Duodenal mucosa (tissue), 2 donors: ENCODE results near the gene COL4A6.

Source experiments
- H3K27ac ChIP-seq: one replicate; pipeline ENCODE4 v1.7.0; 2013; ENCODE audit warnings: low read depth, low read length
- H3K27me3 ChIP-seq, 2 donors: one replicate each; pipeline ENCODE4 v1.7.0; 2013; ENCODE audit warnings: low read length in 2 of 2, control low read depth in 1 of 2; ENCODE audit not compliant: insufficient read depth in 2 of 2, control insufficient read depth in 1 of 2
- H3K36me3 ChIP-seq, 2 donors: one replicate each; pipeline ENCODE4 v1.7.0; 2013; ENCODE audit warnings: low read length in 2 of 2, control low read depth in 1 of 2; ENCODE audit not compliant: insufficient read depth in 2 of 2, control insufficient read depth in 1 of 2
- H3K4me1 ChIP-seq, 2 donors: one replicate each; pipeline ENCODE4 v1.7.0; 2013; ENCODE audit warnings: low read length in 2 of 2, control low read depth in 1 of 2; ENCODE audit not compliant: insufficient read depth in 2 of 2, control insufficient read depth in 1 of 2
- H3K4me3 ChIP-seq, 2 donors: one replicate each; pipeline ENCODE4 v1.7.0; 2013; ENCODE audit warnings: low read length in 2 of 2, low read depth in 1 of 2
- H3K9ac ChIP-seq, 2 donors: one replicate each; pipeline ENCODE4 v1.7.0; 2013; ENCODE audit warnings: low read length in 2 of 2, low read depth in 1 of 2
- H3K9me3 ChIP-seq, 2 donors: one replicate each; pipeline ENCODE4 v1.7.0; 2013; ENCODE audit warnings: low read length in 2 of 2, control low read depth in 1 of 2; ENCODE audit not compliant: control insufficient read depth in 1 of 2

Gene COL4A6

DNA sequence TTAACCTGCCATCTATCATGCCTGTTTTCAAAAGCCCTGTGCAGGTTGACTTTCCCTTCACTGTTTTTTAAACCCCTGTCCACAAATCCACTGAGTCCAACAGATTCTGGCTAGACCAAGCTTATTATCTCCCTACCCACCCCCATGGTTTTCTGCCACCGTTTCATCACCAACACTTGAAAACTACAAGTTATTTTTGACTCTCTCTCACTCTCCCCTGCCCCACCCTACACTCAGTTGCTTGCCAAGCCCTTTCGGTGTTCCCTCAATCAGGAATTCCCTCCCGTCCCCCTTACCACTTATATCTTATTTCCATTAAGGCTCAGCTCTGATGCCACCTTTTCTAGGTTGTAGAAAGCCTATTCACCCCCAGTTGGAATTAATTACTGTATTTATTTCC is 316.9 kb downstream of the COL4A6 start:
- Histone ChIP-seq H3K4me1 (no peaks in the 10 kb centered on the region), H3K27me3 (no peaks in the 10 kb centered on the region), H3K27ac (no peak overlapping the region), H3K9ac (no peak overlapping the region), H3K4me3 (no peak overlapping the region), H3K36me3 (no peaks in the 10 kb centered on the region), H3K9me3 (no peaks in the 10 kb centered on the region)

DNA sequence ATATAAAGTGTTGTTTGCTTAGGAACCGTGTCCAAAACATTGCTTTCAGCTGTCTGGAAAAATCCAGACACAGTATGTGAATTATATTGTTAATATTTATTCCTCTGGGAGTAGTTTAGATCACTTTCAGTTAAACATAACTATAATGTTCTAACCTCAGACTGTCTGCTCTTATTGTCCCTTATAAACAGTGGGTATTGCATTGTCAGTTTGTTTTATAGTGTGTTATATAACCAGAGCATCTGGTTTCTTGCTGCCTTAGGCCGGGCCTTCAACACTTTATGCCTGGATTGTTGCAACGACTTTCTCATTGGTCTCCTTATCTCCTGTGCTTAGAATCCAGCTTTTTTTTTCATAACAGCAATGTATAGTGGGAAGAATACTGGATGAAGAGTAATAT is 320.2 kb downstream of the COL4A6 start:
- Histone ChIP-seq H3K9ac (no peak overlapping the region), H3K36me3 (no peaks in the 10 kb centered on the region), H3K4me1 (no peaks in the 10 kb centered on the region), H3K27ac (no peak overlapping the region), H3K4me3 (no peak overlapping the region), H3K9me3 (no peaks in the 10 kb centered on the region), H3K27me3 (no peaks in the 10 kb centered on the region)

DNA sequence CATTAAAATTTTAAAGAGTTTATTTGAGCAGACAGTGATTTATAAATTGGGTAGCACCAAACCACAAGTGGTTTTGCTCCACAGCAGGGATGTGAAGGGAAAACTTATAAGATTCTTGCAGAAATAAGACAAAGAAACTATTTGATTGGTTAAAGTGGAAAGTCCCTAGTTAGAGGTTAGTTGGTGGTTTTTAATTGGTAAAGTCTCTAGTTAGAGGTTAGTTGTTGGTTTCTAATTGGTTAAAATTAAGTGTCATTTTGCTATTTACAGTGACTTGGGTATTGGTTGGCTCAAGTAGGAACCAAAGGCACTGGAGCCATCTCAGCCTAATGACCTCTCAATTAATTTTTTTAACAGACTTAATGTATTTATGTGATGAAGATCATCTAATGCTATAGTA is 323.7 kb downstream of the COL4A6 start:
- H3K9me3 ChIP-seq = no peaks in the 10 kb centered on the region
- H3K27me3 ChIP-seq = no peaks in the 10 kb centered on the region
- H3K4me3 ChIP-seq = no peak overlapping the region
- no peaks in the 10 kb centered on the region for H3K4me1 ChIP-seq
- H3K27ac ChIP-seq = no peak overlapping the region
- H3K36me3 ChIP-seq = no peaks in the 10 kb centered on the region
- no peak overlapping the region for H3K9ac ChIP-seq
